Panc1 (cell line): ENCODE measurements around the gene DCP2.

Source experiments
- POLR2AphosphoS5 ChIP-seq: IDR thresholded peaks from 2 replicates; pipeline ENCODE4 v1.6.1; 2012; ENCODE audit warnings: mild to moderate bottlenecking, low read depth, low read length, moderate library complexity
- SIN3A ChIP-seq: IDR thresholded peaks from 2 replicates; pipeline ENCODE4 v1.6.1; 2012; ENCODE audit warnings: low read depth, mild to moderate bottlenecking, low read length, moderate library complexity, borderline replicate concordance; ENCODE audit not compliant: insufficient read depth
- TF ChIP-seq, protein P1 (sequence below): fragments of 450-650 bp; IDR thresholded peaks from 2 replicates; pipeline ENCODE4 v1.5.1; 2017; ENCODE audit warnings: mild to moderate bottlenecking

DNA sequence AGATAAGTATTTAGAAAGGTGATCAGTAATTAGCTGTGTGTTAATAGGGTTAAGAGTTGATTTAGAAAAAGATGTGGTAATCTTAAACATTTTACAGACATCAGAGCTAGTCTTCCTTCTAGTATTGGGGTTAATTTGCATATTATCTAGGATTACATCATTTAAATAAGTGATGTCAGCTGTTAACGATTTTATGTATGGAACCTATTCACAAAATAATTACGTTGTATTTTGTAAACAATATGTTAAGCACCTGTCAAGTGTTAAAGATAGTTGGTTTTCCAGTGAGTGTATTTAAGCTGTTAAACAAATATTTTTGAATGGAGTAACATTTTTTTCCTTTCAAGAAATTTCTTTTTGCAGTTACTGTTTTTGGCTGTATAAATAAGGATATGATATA, 2.2 kb downstream of the DCP2 start:
- TF ChIP-seq, protein P1, sequence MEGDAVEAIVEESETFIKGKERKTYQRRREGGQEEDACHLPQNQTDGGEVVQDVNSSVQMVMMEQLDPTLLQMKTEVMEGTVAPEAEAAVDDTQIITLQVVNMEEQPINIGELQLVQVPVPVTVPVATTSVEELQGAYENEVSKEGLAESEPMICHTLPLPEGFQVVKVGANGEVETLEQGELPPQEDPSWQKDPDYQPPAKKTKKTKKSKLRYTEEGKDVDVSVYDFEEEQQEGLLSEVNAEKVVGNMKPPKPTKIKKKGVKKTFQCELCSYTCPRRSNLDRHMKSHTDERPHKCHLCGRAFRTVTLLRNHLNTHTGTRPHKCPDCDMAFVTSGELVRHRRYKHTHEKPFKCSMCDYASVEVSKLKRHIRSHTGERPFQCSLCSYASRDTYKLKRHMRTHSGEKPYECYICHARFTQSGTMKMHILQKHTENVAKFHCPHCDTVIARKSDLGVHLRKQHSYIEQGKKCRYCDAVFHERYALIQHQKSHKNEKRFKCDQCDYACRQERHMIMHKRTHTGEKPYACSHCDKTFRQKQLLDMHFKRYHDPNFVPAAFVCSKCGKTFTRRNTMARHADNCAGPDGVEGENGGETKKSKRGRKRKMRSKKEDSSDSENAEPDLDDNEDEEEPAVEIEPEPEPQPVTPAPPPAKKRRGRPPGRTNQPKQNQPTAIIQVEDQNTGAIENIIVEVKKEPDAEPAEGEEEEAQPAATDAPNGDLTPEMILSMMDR, result no peak
- TF ChIP-seq SIN3A (no peak), POLR2AphosphoS5 (no peak)
